Lower leg skin (tissue), 3 donors: Measurements from ENCODE around the gene RAB5IF.

Experiments used
- POLR2A ChIP-seq, 2 donors: fragments of 450-650 bp; IDR thresholded peaks; one replicate each; pipeline ENCODE4 v1.6.1; 2016 to 2017; ENCODE audit warnings: antibody characterized with exemption in 2 of 2, mild to moderate bottlenecking in 1 of 2, moderate library complexity in 1 of 2
- TF ChIP-seq, protein P1 (sequence below), 3 donors: fragments of 450-650 bp; IDR thresholded peaks; one replicate each; pipeline ENCODE4 v1.5.1; 2016; ENCODE audit warnings: antibody characterized with exemption in 3 of 3, mild to moderate bottlenecking in 3 of 3, moderate library complexity in 2 of 3

- TF ChIP-seq, protein P1, sequence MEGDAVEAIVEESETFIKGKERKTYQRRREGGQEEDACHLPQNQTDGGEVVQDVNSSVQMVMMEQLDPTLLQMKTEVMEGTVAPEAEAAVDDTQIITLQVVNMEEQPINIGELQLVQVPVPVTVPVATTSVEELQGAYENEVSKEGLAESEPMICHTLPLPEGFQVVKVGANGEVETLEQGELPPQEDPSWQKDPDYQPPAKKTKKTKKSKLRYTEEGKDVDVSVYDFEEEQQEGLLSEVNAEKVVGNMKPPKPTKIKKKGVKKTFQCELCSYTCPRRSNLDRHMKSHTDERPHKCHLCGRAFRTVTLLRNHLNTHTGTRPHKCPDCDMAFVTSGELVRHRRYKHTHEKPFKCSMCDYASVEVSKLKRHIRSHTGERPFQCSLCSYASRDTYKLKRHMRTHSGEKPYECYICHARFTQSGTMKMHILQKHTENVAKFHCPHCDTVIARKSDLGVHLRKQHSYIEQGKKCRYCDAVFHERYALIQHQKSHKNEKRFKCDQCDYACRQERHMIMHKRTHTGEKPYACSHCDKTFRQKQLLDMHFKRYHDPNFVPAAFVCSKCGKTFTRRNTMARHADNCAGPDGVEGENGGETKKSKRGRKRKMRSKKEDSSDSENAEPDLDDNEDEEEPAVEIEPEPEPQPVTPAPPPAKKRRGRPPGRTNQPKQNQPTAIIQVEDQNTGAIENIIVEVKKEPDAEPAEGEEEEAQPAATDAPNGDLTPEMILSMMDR (IDR thresholded peaks at IDR 0.05), result no peak
- TF ChIP-seq POLR2A (IDR thresholded peaks at IDR 0.05), result no peak
These were observed 31.7 kb upstream of the RAB5IF start for GRCh38 chr20:36573798-36574365.
